IPS DF 19.7 (cell line): ENCODE data around the gene CAV1.
"Not testable (repeated sequence)": the region's sequence is repeated elsewhere in the genome, so short reads cannot be mapped to it uniquely, and the experiment has no call there.

Experiments
- DNase-seq: peaks from one replicate; pipeline ENCODE4 v3.0.0-alpha.2; 2013; ENCODE audit warnings: low read depth, low spot score

The CAV1 gene

GRCh38 chr7:116582806-116583444 lies 58.1 kb downstream of the CAV1 start:
- no peak for DNase-seq

DNA sequence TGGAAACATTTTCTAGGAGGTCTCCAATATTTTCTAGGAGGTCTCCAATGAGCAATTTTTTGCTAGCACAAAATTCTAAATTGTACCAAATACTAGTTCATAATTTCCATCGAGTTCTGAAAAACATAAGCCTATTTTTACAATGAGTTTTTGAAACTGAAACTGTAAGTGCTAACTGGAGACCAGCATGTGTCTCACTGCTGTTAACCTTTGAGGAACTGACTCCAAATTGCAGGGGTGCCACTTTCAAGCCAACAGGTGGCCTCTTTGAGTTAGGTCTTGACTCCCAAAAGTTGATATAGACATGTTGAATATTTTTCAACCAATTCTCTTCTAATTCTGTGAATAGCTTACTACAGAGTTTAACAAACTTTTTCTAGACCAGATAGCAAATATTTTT lies 58.8 kb downstream of the CAV1 start:
- DNase-seq = no peak

DNA sequence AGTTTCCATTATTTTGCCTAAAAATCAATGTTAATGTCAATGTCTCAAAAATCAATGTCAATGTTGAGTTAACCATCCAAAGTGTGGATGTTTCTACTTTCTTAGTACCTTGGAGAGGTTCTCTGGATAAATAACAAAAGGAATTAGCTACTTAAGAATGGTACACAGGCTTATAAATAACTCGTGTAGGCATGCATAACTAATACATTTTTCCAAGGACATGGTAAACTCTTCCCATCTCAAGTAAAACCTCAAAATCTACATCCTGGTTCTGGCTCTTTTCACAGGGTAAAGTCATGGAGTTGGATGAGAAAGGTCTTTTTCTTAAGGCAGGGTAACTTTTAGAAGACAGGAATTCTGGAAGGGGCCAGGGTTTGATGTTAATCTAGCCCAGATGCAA lies 59.9 kb downstream of the CAV1 start:
- DNase-seq = no peak

DNA sequence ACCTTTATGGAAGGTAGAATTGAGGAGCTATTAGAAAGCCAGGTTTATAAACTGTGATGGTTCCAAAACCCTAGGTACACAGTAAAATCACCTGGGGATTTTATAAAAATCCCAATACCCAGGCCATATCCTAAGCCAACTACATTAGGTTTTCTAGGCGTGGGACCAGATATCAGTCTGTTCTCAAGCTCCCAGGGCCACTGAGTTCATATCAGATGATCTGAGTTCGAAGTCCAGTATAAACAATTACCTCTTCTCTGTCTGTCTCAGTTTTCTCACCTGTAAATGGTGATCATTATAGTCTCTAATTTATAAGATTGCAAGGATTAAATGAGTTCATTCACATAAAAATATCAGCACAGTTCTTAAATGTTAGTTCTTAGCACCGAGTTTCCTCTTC lies 60.6 kb downstream of the CAV1 start:
- DNase-seq = no peak

GRCh38 chr7:116585967-116586366 lies 61.1 kb downstream of the CAV1 start:
- no peak for DNase-seq

- DNase-seq = not testable (repeated sequence)
Observed at GRCh38 chr7:116587200-116587599, 62.4 kb downstream of the CAV1 start.

GRCh38 chr7:116588225-116588624 lies 63.4 kb downstream of the CAV1 start:
- no peak for DNase-seq

GRCh38 chr7:116588641-116589594 lies 64.1 kb downstream of the CAV1 start:
- DNase-seq = no peak

GRCh38 chr7:116591202-116592040 lies 66.6 kb downstream of the CAV1 start:
- DNase-seq = no peak

GRCh38 chr7:116592041-116592355 lies 67.2 kb downstream of the CAV1 start:
- DNase-seq = no peak

GRCh38 chr7:116592445-116592844 lies 67.6 kb downstream of the CAV1 start:
- no peak for DNase-seq

GRCh38 chr7:116593359-116594075 lies 68.7 kb downstream of the CAV1 start:
- DNase-seq = no peak

DNA sequence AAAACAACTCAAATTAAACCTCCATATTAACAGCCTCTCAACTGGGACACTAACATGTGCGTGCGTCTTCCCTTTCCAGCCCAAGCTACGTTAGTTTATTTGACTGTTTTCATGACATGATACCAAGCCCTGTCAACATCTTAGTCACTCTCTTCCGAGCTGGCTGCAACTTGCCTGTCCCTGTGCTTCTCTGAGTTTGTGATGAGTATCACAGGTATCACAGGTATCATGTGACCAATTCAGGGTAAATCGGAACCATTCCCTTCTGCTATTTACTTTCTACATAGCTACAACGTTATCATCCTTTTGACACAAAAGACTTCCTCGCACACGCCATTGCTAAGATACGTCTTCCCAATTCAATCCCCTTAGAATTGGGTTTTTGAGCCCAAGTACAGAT lies 70.2 kb downstream of the CAV1 start:
- no peak for DNase-seq

- DNase-seq = no peak
Observed at GRCh38 chr7:116597384-116597783, 72.5 kb downstream of the CAV1 start.

- DNase-seq = no peak
Observed at GRCh38 chr7:116598278-116598677, 73.4 kb downstream of the CAV1 start.

GRCh38 chr7:116598861-116599260 lies 74.0 kb downstream of the CAV1 start:
- no peak for DNase-seq

GRCh38 chr7:116601426-116601825 lies 76.6 kb downstream of the CAV1 start:
- DNase-seq = no peak

DNA sequence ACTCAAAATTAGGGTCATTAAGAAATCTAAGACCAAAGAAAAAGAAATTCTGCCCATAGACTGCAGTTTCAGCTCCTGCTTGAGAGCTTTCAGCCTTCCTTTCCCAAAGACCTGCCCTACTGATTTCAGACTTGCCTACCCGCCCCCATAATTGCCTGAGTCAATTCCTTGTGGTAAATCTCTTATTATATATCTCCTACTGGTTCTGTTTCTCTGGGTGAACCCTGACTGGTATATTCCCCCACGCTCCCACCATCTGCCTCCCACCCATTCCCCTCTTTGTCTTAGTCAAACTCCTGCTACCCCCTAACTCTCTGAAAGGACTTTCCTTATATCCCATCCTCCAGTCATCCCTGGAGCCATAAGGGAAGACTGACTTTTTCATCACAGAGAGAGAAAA lies 82.5 kb downstream of the CAV1 start:
- DNase-seq = no peak

- DNase-seq = no peak
Observed at GRCh38 chr7:116610210-116610609, 85.4 kb downstream of the CAV1 start.

GRCh38 chr7:116610721-116611120 lies 85.9 kb downstream of the CAV1 start:
- DNase-seq = no peak
